SK-N-SH (cell line): ENCODE results near the gene CUBN. TPM values are rescaled to one million over a fixed set of nuclear protein-coding genes. Genes with fewer than 3 reads are reported as not detected.

Experiments
- CTCF ChIA-PET: fragments of 300-600, 350-600 bp; formaldehyde crosslinking; extraction: SDS; loops from one replicate; lab custom pipeline; 2021; lab: Yijun Ruan, JAX
- POLR2A ChIA-PET: fragments of 350-600 bp; sonication (Branson Sonifier 250); formaldehyde crosslinking; extraction: SDS; loops from one replicate; lab custom pipeline; 2020; ENCODE audit warnings: antibody characterized with exemption, inconsistent platforms; lab: Yijun Ruan, JAX
- DNase-seq: peaks from one replicate; pipeline ENCODE4 v3.0.0; 2012
- H2AFZ ChIP-seq: fragments of 200-600 bp; sonication (generic); 2 replicates; pipeline ENCODE4 v1.8.1; 2016; ENCODE audit warnings: antibody characterized with exemption, mild to moderate bottlenecking, low read depth
- H3F3A ChIP-seq: fragments of 200-600 bp; sonication (generic); replicated peaks from 2 replicates; pipeline ENCODE3; 2016; ENCODE audit warnings: antibody characterized with exemption, mild to moderate bottlenecking; ENCODE audit not compliant: insufficient read depth
- H3K27ac ChIP-seq, 2 experiments: fragments of 200-500 bp in 1 of 2; fragments of 200-600 bp in 1 of 2; sonication (Bioruptor generic) in 1 of 2; sonication (generic), shearing (Covaris generic) in 1 of 2; 2 replicates each; pipeline versions ENCODE4 v1.5.1 to v1.6.1; 2014 to 2016; ENCODE audit warnings: low read depth in 2 of 2, inconsistent platforms in 1 of 2, low read length in 1 of 2, mild to moderate bottlenecking in 1 of 2, mixed read lengths in 1 of 2
- H3K27me3 ChIP-seq: fragments of 200-600 bp; sonication (generic), shearing (Covaris generic); 2 replicates; pipeline ENCODE4 v1.6.1; 2016; ENCODE audit warnings: mixed run types; ENCODE audit not compliant: insufficient read depth
- H3K36me3 ChIP-seq, 2 experiments: fragments of 200-500 bp in 1 of 2; fragments of 200-600 bp in 1 of 2; sonication (Bioruptor generic) in 1 of 2; sonication (generic) in 1 of 2; replicated peaks in 1 of 2; 2 replicates each; pipeline versions ENCODE3 to v1.5.1; 2014 to 2016; ENCODE audit warnings: low read length in 1 of 2, mild to moderate bottlenecking in 1 of 2; ENCODE audit not compliant: insufficient read depth in 2 of 2, control insufficient read depth in 1 of 2
- H3K4me1 ChIP-seq, 2 experiments: fragments of 200-500 bp in 1 of 2; fragments of 200-600 bp in 1 of 2; sonication (Bioruptor generic) in 1 of 2; sonication (generic), shearing (Covaris generic) in 1 of 2; 2 replicates each; pipeline versions ENCODE4 v1.5.1 to v1.6.1; 2014 to 2016; ENCODE audit warnings: low read depth in 1 of 2, low read length in 1 of 2, mixed run types in 1 of 2; ENCODE audit not compliant: insufficient read depth in 2 of 2, control insufficient read depth in 1 of 2
- H3K4me2 ChIP-seq: fragments of 200-600 bp; sonication (generic), shearing (Covaris generic); 2 replicates; pipeline ENCODE4 v1.6.1; 2017; ENCODE audit warnings: mixed run types
- H3K4me3 ChIP-seq, 2 experiments: fragments of 200-500 bp in 1 of 2; fragments of 200-600 bp in 1 of 2; sonication (Bioruptor generic) in 1 of 2; sonication (generic), shearing (Covaris generic) in 1 of 2; 2 replicates each; pipeline versions ENCODE4 v1.5.1 to v1.8.1; 2014 to 2016; ENCODE audit warnings: low read depth in 2 of 2, inconsistent platforms in 1 of 2, low read length in 1 of 2, mild to moderate bottlenecking in 1 of 2, mixed read lengths in 1 of 2, moderate library complexity in 1 of 2
- H3K79me2 ChIP-seq: fragments of 200-600 bp; sonication (generic); 2 replicates; pipeline ENCODE4 v1.8.1; 2017; ENCODE audit warnings: mild to moderate bottlenecking; ENCODE audit not compliant: insufficient read depth
- H3K9ac ChIP-seq: fragments of 200-600 bp; sonication (generic); 2 replicates; pipeline ENCODE4 v1.6.1; 2017; ENCODE audit warnings: mixed run types
- H3K9me2 ChIP-seq: fragments of 200-600 bp; sonication (generic); 2 replicates; pipeline ENCODE4 v1.6.1; 2017; ENCODE audit warnings: mixed run types
- H3K9me3 ChIP-seq: fragments of 200-600 bp; sonication (generic); 2 replicates; pipeline ENCODE4 v1.6.1; 2017; ENCODE audit warnings: mixed run types, mild to moderate bottlenecking, moderate library complexity
- H4K20me1 ChIP-seq: fragments of 200-600 bp; sonication (generic); 2 replicates; pipeline ENCODE4 v1.6.1; 2017; ENCODE audit warnings: mild to moderate bottlenecking, mixed run types; ENCODE audit not compliant: insufficient read depth
- ELF1 ChIP-seq: IDR thresholded peaks from 2 replicates; pipeline ENCODE4 v1.4.0; 2012
- EZH2phosphoT487 ChIP-seq: fragments of 200-600 bp; sonication (generic); IDR thresholded peaks from 2 replicates; pipeline ENCODE4 v1.6.1; 2017; ENCODE audit warnings: low read depth, mixed run types, mild to moderate bottlenecking, antibody characterized with exemption, moderate library complexity, borderline replicate concordance
- FOXJ3 ChIP-seq: sonication (generic); formaldehyde crosslinking; IDR thresholded peaks from 2 replicates; pipeline ENCODE4 v1.5.1; 2020; ENCODE audit warnings: mild to moderate bottlenecking, missing genetic modification reagents
- FOXM1 ChIP-seq: IDR thresholded peaks from 2 replicates; pipeline ENCODE4 v1.4.0; 2012; ENCODE audit warnings: low read depth, mild to moderate bottlenecking
- JUND ChIP-seq: IDR thresholded peaks from 2 replicates; pipeline ENCODE4 v1.4.0; 2012
- MAX ChIP-seq: IDR thresholded peaks from 2 replicates; pipeline ENCODE4 v1.4.0; 2012; ENCODE audit warnings: low read depth
- MEF2A ChIP-seq: IDR thresholded peaks from 2 replicates; pipeline ENCODE4 v1.4.0; 2012; ENCODE audit warnings: low read depth, borderline replicate concordance
- MXI1 ChIP-seq: IDR thresholded peaks from 2 replicates; pipeline ENCODE4 v1.6.1; 2012; ENCODE audit warnings: mild to moderate bottlenecking, low read depth, low read length, improper control_type of control experiment
- NFIC ChIP-seq: IDR thresholded peaks from 2 replicates; pipeline ENCODE4 v1.4.0; 2012; ENCODE audit warnings: borderline replicate concordance
- POLR2AphosphoS5 ChIP-seq: IDR thresholded peaks from 2 replicates; pipeline ENCODE4 v1.6.1; 2012; ENCODE audit warnings: low read depth, low read length
- RAD21 ChIP-seq: IDR thresholded peaks from 2 replicates; pipeline ENCODE4 v1.6.1; 2012; ENCODE audit warnings: mild to moderate bottlenecking, low read length
- RCOR1 ChIP-seq: fragments of 150-350 bp; IDR thresholded peaks from 2 replicates; pipeline ENCODE4 v1.6.1; 2017; ENCODE audit warnings: antibody characterized with exemption, low read length
- RXRA ChIP-seq: IDR thresholded peaks from 2 replicates; pipeline ENCODE4 v1.4.0; 2012; ENCODE audit warnings: low read depth, mild to moderate bottlenecking, borderline replicate concordance
- SIN3A ChIP-seq: IDR thresholded peaks from 2 replicates; pipeline ENCODE4 v1.6.1; 2012; ENCODE audit warnings: low read depth, mild to moderate bottlenecking, low read length, moderate library complexity, borderline replicate concordance
- SMC3 ChIP-seq: IDR thresholded peaks from 2 replicates; pipeline ENCODE4 v1.6.1; 2012; ENCODE audit warnings: low read depth, low read length, improper control_type of control experiment
- TAF1 ChIP-seq: IDR thresholded peaks from 2 replicates; pipeline ENCODE4 v1.6.1; 2012; ENCODE audit warnings: low read depth, mild to moderate bottlenecking, low read length, moderate library complexity, borderline replicate concordance
- TEAD4 ChIP-seq: IDR thresholded peaks from 2 replicates; pipeline ENCODE4 v1.4.0; 2012; ENCODE audit warnings: mild to moderate bottlenecking, borderline replicate concordance; ENCODE audit not compliant: insufficient read depth
- WGBS: methylation state at CpG from one replicate; pipeline ENCODE4 v1.1.6; 2017; ENCODE audit warnings: low lambda C conversion rate; 5-methylcytosine and 5-hydroxymethylcytosine counted together
- polyA plus RNA-seq, 3 experiments: library from polyadenylated mRNA; depleted of rRNA; stranded (reverse); fragments of >200 nt; gene quantifications; 2 replicates each; pipeline ENCODE4 v1.2.3, GENCODE V29; 2012
- TF ChIP-seq, protein P1 (sequence below): IDR thresholded peaks from 2 replicates; pipeline ENCODE4; 2012

Gene CUBN
- polyA plus RNA-seq, 1 of the 3 experiments (the other 2 are of a cell fraction): 2.4 TPM

- TF ChIP-seq EZH2phosphoT487 (no peak), FOXM1 (no peak), POLR2AphosphoS5 (no peak), TAF1 (no peak)
- TF ChIP-seq, all 33 proteins: peak for 0
These were observed 179.8 kb downstream of the CUBN start (continued) for GRCh38 chr10:16949816-16950215.

DNA sequence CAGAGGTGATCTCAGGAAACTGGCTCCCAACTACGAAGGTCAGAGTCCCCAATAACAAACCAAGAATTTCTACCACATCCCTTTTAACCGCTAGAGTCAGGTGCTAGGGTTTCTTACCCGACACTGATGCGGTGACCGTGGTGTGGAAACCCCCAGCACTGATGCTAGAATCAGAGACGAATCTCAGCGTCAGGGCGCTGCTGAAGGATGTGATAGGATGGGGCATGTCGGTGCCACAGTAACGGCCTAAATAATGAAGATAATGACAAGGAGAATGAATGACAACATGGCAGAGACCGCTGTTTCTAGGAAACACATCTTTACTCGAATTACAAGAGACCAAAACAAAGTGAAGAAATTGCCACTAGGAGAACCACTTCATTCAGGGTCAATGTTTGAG is 181.2 kb downstream of the CUBN start:
- WGBS: 93% methylated on average over 12 of the region's 12 CpGs
- H3K27ac ChIP-seq: no peak overlapping the region
- H4K20me1 ChIP-seq: no peaks in the 10 kb centered on the region
- CTCF ChIA-PET: interaction anchor here (1.0 kb wide), 1 partner anchor 105 kb away, joined by 3 read pairs; no protein-coding TSS in a partner anchor
- H2AFZ ChIP-seq: no peak overlapping the region
- H3K4me2 ChIP-seq: no peak overlapping the region
- no peak overlapping the region for H3K4me3 ChIP-seq
- H3K9me3 ChIP-seq: no peaks in the 10 kb centered on the region
- no peaks in the 10 kb centered on the region for H3K36me3 ChIP-seq
- TF ChIP-seq SIN3A: no peak
- no peak for TF ChIP-seq SMC3
- TF ChIP-seq RCOR1: no peak
- no peak for TF ChIP-seq NFIC
- no peak for TF ChIP-seq RXRA
- TF ChIP-seq ELF1: no peak
- TF ChIP-seq FOXJ3 (CRISPR knock-in tag): no peak
- TF ChIP-seq MEF2A: no peak
- TF ChIP-seq FOXM1: no peak
- no peak for TF ChIP-seq MAX
- TF ChIP-seq TEAD4: no peak
- no peak for TF ChIP-seq MXI1
- TF ChIP-seq, protein P1, sequence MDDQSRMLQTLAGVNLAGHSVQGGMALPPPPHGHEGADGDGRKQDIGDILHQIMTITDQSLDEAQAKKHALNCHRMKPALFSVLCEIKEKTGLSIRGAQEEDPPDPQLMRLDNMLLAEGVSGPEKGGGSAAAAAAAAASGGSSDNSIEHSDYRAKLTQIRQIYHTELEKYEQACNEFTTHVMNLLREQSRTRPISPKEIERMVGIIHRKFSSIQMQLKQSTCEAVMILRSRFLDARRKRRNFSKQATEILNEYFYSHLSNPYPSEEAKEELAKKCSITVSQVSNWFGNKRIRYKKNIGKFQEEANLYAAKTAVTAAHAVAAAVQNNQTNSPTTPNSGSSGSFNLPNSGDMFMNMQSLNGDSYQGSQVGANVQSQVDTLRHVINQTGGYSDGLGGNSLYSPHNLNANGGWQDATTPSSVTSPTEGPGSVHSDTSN: no peak
- peaks cover 28% of the 10 kb centered on the region for H3F3A ChIP-seq
- POLR2A ChIA-PET: no interaction called here
- peaks cover 14 to 47% of the 10 kb centered on the region in 2 experiments for H3K4me1 ChIP-seq
- no peaks in the 10 kb centered on the region for H3K79me2 ChIP-seq
- DNase-seq: no peak
- no peaks in the 10 kb centered on the region for H3K27me3 ChIP-seq
- H3K9me2 ChIP-seq: no peaks in the 10 kb centered on the region
- H3K9ac ChIP-seq: no peak overlapping the region

DNA sequence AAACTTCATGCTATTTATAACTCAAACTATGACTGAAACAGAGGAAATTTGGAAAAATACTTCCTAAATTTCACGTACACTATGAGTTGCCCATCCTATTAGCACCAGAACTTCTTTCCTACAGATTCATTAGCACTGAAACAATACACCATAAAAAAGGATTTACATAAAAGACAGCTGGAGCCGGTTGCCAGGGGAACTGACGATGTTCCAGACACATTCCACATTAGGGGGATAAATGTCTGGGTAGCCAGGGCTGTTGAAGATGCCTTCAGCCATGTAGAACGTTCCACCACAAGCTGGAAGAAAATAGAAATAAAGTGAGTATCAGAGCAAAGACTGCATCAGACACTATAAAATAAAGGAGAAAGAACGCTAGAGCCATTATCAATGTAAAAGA is 182.5 kb downstream of the CUBN start:
- Histone ChIP-seq H4K20me1 (no peaks in the 10 kb centered on the region), H3K4me2 (no peak overlapping the region), H3F3A (peaks cover 31% of the 10 kb centered on the region), H3K27me3 (no peaks in the 10 kb centered on the region), H3K4me3 (no peak overlapping the region), H3K4me1 (peaks cover 19 to 39% of the 10 kb centered on the region in 2 experiments), H3K36me3 (no peaks in the 10 kb centered on the region), H3K79me2 (no peaks in the 10 kb centered on the region), H3K27ac (no peak overlapping the region), H3K9me3 (no peaks in the 10 kb centered on the region), H3K9me2 (no peaks in the 10 kb centered on the region), H3K9ac (no peak overlapping the region), H2AFZ (no peak overlapping the region)
- 87% methylated on average over 5 of the region's 5 CpGs for WGBS
- POLR2A ChIA-PET: no interaction called here
- CTCF ChIA-PET: interaction anchor here (1.0 kb wide), 1 partner anchor 104 kb away, joined by 3 read pairs; no protein-coding TSS in a partner anchor
- TF ChIP-seq RAD21 (no peak), MEF2A (no peak), TEAD4 (no peak), EZH2phosphoT487 (no peak), MXI1 (no peak), JUND (no peak)
- no peak for DNase-seq
